Gastroesophageal sphincter (tissue), 4 donors: ENCODE measurements around the gene RPGRIP1L. TPM values are rescaled to one million over a fixed set of nuclear protein-coding genes. Genes with fewer than 3 reads are reported as not detected.

ENCODE experiments used
- ATAC-seq: fragments of 150-250 bp; one replicate; pipeline ENCODE4 v1.9.1; 2016; ENCODE audit warnings: mild to moderate bottlenecking, moderate library complexity
- H3K27ac ChIP-seq, 4 donors: fragments of 200-600 bp; sonication (generic) in 3 of 4; 1 replicate in 3 of 4; 2 replicates in 1 of 4; pipeline ENCODE4 v1.5.1; 2016 to 2019
- H3K27me3 ChIP-seq: fragments of 200-600 bp; sonication (generic); one replicate; pipeline ENCODE4 v1.5.1; 2019
- H3K36me3 ChIP-seq, 2 donors: fragments of 200-600 bp; sonication (generic); one replicate each; pipeline ENCODE4 v1.5.1; 2019; ENCODE audit warnings: control low read depth in 1 of 2
- H3K4me1 ChIP-seq, 3 donors: fragments of 200-600 bp; sonication (generic); 1 replicate in 2 of 3; 2 replicates in 1 of 3; pipeline ENCODE4 v1.5.1; 2016 to 2019; ENCODE audit warnings: control low read depth in 2 of 3
- H3K4me3 ChIP-seq, 2 donors: fragments of 200-600 bp; sonication (generic); one replicate each; pipeline ENCODE4 v1.5.1; 2019; ENCODE audit warnings: mild to moderate bottlenecking in 1 of 2, moderate library complexity in 1 of 2
- H3K9me3 ChIP-seq, 3 donors: fragments of 200-600 bp; sonication (generic); one replicate each; pipeline ENCODE4 v1.5.1; 2017 to 2019; ENCODE audit warnings: control low read depth in 2 of 3
- CTCF ChIP-seq, 4 experiments: fragments of 200-600 bp in 2 of 4; fragments of 450-650 bp in 2 of 4; sonication (generic) in 1 of 4; IDR thresholded peaks; one replicate each; pipeline ENCODE4 v1.5.1; 2017 to 2019; ENCODE audit warnings: antibody characterized with exemption in 4 of 4, mild to moderate bottlenecking in 2 of 4, moderate library complexity in 2 of 4
- EP300 ChIP-seq: sonication (generic); formaldehyde crosslinking; IDR thresholded peaks from one replicate; pipeline ENCODE4 v1.6.1; 2017; ENCODE audit warnings: antibody characterized with exemption, mild to moderate bottlenecking
- POLR2A ChIP-seq, 2 donors: fragments of 450-650 bp; IDR thresholded peaks; one replicate each; pipeline ENCODE4 v1.6.1; 2017; ENCODE audit warnings: antibody characterized with exemption in 2 of 2, mild to moderate bottlenecking in 2 of 2, moderate library complexity in 1 of 2
- POLR2AphosphoS5 ChIP-seq: sonication (generic); formaldehyde crosslinking; IDR thresholded peaks from one replicate; pipeline ENCODE4 v1.6.1; 2017; ENCODE audit warnings: antibody characterized with exemption
- WGBS, 2 donors: methylation state at CpG; one replicate each; pipeline ENCODE4 v1.1.5; 2018; ENCODE audit warnings: low coverage in 1 of 2; 5-methylcytosine and 5-hydroxymethylcytosine counted together
- total RNA-seq, 4 donors: library from RNA; depleted of rRNA; stranded (reverse); fragments of >200 nt; gene quantifications; one replicate each; pipeline ENCODE4 v1.1.0, GENCODE V29; 2016

Gene RPGRIP1L
- total RNA-seq, 4 donors from 2014 or later: 3.5 to 5.4 (median 4.8) TPM

GRCh38 chr16:53608094-53608493, 95.6 kb downstream of the RPGRIP1L start:
- TF ChIP-seq POLR2A (IDR thresholded peaks at IDR 0.05) (no peak), CTCF (IDR thresholded peaks at IDR 0.05) (no peak), POLR2AphosphoS5 (no peak), EP300 (no peak)
- Histone ChIP-seq H3K36me3 (peaks cover 0 to 10% of the 10 kb centered on the region in 2 donors), H3K27me3 (no peaks in the 10 kb centered on the region), H3K9me3 (no peaks in the 10 kb centered on the region), H3K27ac (no peak overlapping the region), H3K4me1 (no peaks in the 10 kb centered on the region), H3K4me3 (no peak overlapping the region)
- ATAC-seq: no peak
- WGBS, 2 donors: 96 to 100% methylated on average over 2 of the region's 2 CpGs

GRCh38 chr16:53605831-53606400, 97.7 kb downstream of the RPGRIP1L start:
- H3K4me3 ChIP-seq: no peak overlapping the region
- WGBS, 2 donors: 78 to 86% methylated on average over 2 of the region's 2 CpGs
- no peaks in the 10 kb centered on the region for H3K9me3 ChIP-seq
- no peak for ATAC-seq
- H3K4me1 ChIP-seq: no peaks in the 10 kb centered on the region
- no peaks in the 10 kb centered on the region for H3K27me3 ChIP-seq
- H3K27ac ChIP-seq: no peak overlapping the region
- H3K36me3 ChIP-seq: peaks cover 0 to 21% of the 10 kb centered on the region in 2 donors
- no peak for TF ChIP-seq POLR2A (IDR thresholded peaks at IDR 0.05)

GRCh38 chr16:53605356-53605755, 98.3 kb downstream of the RPGRIP1L start:
- H3K9me3 ChIP-seq: no peaks in the 10 kb centered on the region
- 85 to 100% methylated on average over 1 to 3 of the region's 10 CpGs for WGBS, 2 donors
- H3K4me1 ChIP-seq: no peaks in the 10 kb centered on the region
- H3K36me3 ChIP-seq: peaks cover 0 to 25% of the 10 kb centered on the region in 2 donors
- no peak overlapping the region for H3K27ac ChIP-seq
- H3K27me3 ChIP-seq: no peaks in the 10 kb centered on the region
- no peak for TF ChIP-seq CTCF (IDR thresholded peaks at IDR 0.05)
- no peak for TF ChIP-seq POLR2A (IDR thresholded peaks at IDR 0.05)
- no peak for TF ChIP-seq EP300
- no peak for TF ChIP-seq POLR2AphosphoS5
- no peak for ATAC-seq
- H3K4me3 ChIP-seq: no peak overlapping the region

GRCh38 chr16:53601961-53602360, 101.7 kb downstream of the RPGRIP1L start:
- H3K9me3 ChIP-seq: no peaks in the 10 kb centered on the region
- no peaks in the 10 kb centered on the region for H3K27me3 ChIP-seq
- WGBS, 2 donors: 84 to 89% methylated on average over 4 of the region's 4 CpGs
- no peak overlapping the region for H3K27ac ChIP-seq
- TF ChIP-seq CTCF (IDR thresholded peaks at IDR 0.05) (no peak), POLR2A (IDR thresholded peaks at IDR 0.05) (no peak), POLR2AphosphoS5 (no peak)
- H3K4me1 ChIP-seq: no peaks in the 10 kb centered on the region
- no peak overlapping the region for H3K4me3 ChIP-seq
- no peak for ATAC-seq
- peaks cover 0 to 29% of the 10 kb centered on the region in 2 donors for H3K36me3 ChIP-seq

- Histone ChIP-seq H3K27me3 (no peaks in the 10 kb centered on the region), H3K9me3 (peaks cover 0 to 5% (median 0%) of the 10 kb centered on the region in 3 donors), H3K27ac (no peak overlapping the region), H3K4me3 (no peak overlapping the region), H3K4me1 (no peaks in the 10 kb centered on the region), H3K36me3 (peaks cover 0 to 29% of the 10 kb centered on the region in 2 donors)
- ATAC-seq: no peak
- WGBS, 2 donors: 80 to 100% methylated on average over 1 of the region's 1 CpG
- TF ChIP-seq CTCF (IDR thresholded peaks at IDR 0.05) (no peak), POLR2A (IDR thresholded peaks at IDR 0.05) (no peak), POLR2AphosphoS5 (no peak), EP300 (no peak)
Measured at GRCh38 chr16:53600616-53601015, 103.0 kb downstream of the RPGRIP1L start.
